Right atrium auricular region (tissue), 2 donors: ENCODE results near the gene ZMAT5. TPM values are rescaled to one million over a fixed set of nuclear protein-coding genes. Genes with fewer than 3 reads are reported as not detected.

Experiments
- DNase-seq: peaks from one replicate; pipeline ENCODE4 v3.0.0-alpha.2; 2019; ENCODE audit warnings: low spot score
- H3K27ac ChIP-seq, 2 donors: fragments of 200-600 bp; sonication (generic); 1 replicate in 1 of 2; 2 replicates in 1 of 2; pipeline ENCODE4 v1.5.1; 2016 to 2019
- H3K27me3 ChIP-seq, 2 donors: fragments of 200-600 bp; sonication (generic); one replicate each; pipeline versions ENCODE4 v1.5.1 to v1.6.0; 2017 to 2019
- H3K36me3 ChIP-seq: fragments of 200-600 bp; sonication (generic); one replicate; pipeline ENCODE4 v1.5.1; 2016
- H3K4me1 ChIP-seq, 2 donors: fragments of 200-600 bp; sonication (generic); one replicate each; pipeline versions ENCODE4 v1.5.1 to v1.6.0; 2017 to 2019
- H3K4me3 ChIP-seq, 2 donors: fragments of 200-600 bp; sonication (generic); 1 replicate in 1 of 2; 2 replicates in 1 of 2; pipeline ENCODE4 v1.5.1; 2017 to 2019; ENCODE audit warnings: mild to moderate bottlenecking in 1 of 2, moderate library complexity in 1 of 2
- H3K9me3 ChIP-seq, 2 donors: fragments of 200-600 bp; sonication (generic); one replicate each; pipeline ENCODE4 v1.5.1; 2019
- total RNA-seq, 2 donors: library from RNA; depleted of rRNA; stranded (reverse); fragments of >200 nt; gene quantifications; one replicate each; pipeline ENCODE4 v1.1.0, GENCODE V29; 2016
- TF ChIP-seq, protein P1 (sequence below), 2 donors: fragments of 200-600 bp; sonication (generic); IDR thresholded peaks; one replicate each; pipeline ENCODE4 v1.5.1; 2019; ENCODE audit warnings: antibody characterized with exemption in 2 of 2

ZMAT5 gene
- total RNA-seq, 2 donors from 2014 or later, result 17.0 to 22.9 TPM

DNA sequence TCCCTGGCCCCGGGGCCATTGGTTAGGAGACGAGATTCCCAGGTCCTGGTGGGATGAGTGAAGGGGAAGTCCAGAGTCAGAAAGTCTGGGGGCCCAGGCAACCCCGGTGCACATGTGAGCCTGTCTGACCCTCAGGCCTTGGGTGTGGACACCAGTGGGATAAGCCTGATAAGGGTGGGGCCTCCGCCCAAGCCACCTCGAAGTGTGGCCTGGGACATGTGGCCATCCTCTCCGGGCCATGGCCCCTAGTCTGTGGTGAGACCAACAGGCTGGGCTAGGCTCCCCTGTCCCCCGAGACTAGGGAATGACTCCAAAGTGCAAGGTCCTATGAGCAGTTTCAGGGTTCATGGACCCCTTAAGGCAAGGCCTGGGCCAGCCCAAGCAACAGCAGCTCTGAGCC, 40.7 kb downstream of the ZMAT5 start:
- peaks cover 6% of the 10 kb centered on the region for H3K36me3 ChIP-seq
- TF ChIP-seq, protein P1, sequence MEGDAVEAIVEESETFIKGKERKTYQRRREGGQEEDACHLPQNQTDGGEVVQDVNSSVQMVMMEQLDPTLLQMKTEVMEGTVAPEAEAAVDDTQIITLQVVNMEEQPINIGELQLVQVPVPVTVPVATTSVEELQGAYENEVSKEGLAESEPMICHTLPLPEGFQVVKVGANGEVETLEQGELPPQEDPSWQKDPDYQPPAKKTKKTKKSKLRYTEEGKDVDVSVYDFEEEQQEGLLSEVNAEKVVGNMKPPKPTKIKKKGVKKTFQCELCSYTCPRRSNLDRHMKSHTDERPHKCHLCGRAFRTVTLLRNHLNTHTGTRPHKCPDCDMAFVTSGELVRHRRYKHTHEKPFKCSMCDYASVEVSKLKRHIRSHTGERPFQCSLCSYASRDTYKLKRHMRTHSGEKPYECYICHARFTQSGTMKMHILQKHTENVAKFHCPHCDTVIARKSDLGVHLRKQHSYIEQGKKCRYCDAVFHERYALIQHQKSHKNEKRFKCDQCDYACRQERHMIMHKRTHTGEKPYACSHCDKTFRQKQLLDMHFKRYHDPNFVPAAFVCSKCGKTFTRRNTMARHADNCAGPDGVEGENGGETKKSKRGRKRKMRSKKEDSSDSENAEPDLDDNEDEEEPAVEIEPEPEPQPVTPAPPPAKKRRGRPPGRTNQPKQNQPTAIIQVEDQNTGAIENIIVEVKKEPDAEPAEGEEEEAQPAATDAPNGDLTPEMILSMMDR (IDR thresholded peaks at IDR 0.05), result no peak
- H3K27me3 ChIP-seq, result peaks cover 0 to 4% of the 10 kb centered on the region in 2 donors

DNA sequence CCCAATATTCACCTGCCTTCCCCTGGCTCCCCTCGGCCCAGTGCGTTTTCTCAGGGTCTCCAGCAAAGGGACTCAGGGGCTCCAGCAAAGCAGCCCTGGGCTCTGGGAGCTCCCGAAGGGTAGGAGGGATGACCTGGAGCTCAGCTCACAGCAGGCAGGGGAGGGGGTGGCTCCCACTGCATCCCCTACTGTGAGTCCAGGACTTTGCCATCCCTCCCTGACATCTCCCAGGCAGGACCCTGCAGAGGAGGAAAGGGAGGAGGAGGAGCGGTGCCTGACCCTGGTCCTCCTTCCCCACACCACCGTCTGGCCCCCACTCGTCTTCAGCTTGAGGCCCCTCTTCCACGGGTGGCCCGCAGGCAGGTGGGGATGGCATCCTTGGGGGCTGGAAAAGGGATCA, 42.0 kb downstream of the ZMAT5 start:
- peaks cover 0 to 13% of the 10 kb centered on the region in 2 donors for H3K27me3 ChIP-seq
- no peak for DNase-seq
- no peaks in the 10 kb centered on the region for H3K9me3 ChIP-seq
- peaks cover 0 to 8% of the 10 kb centered on the region in 2 donors for H3K4me1 ChIP-seq
- H3K4me3 ChIP-seq, result no peak overlapping the region
- TF ChIP-seq, protein P1 (IDR thresholded peaks at IDR 0.05), result no peak
- H3K36me3 ChIP-seq, result no peaks in the 10 kb centered on the region
- H3K27ac ChIP-seq, result no peak overlapping the region

More for the DNA sequence above, 40.7 kb downstream of the ZMAT5 start:
- no peak overlapping the region for H3K4me3 ChIP-seq
- no peak for DNase-seq
- no peaks in the 10 kb centered on the region for H3K4me1 ChIP-seq
- H3K27ac ChIP-seq, result no peak overlapping the region
- H3K9me3 ChIP-seq, result no peaks in the 10 kb centered on the region

DNA sequence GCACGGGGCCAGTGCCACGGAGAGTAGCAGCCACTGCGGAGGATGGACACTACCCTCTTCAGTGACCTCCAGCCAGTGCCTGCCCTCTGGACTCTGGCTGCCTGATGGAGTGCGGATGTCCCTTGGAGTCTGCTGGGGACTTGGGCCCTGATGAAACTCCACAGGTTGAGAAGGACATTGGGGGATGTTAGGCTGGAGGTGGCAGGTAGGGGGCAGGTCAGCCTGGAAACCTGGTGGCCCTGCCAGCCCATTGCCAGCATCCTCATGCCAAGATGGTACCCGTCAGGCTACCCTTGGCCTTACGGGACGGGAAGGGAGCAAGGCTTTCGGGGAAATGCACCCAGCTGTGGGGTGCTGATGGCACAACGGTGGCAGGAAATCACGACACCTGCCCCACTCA, 43.0 kb downstream of the ZMAT5 start:
- Histone ChIP-seq H3K27me3 (peaks cover 0 to 20% of the 10 kb centered on the region in 2 donors), H3K9me3 (no peaks in the 10 kb centered on the region), H3K36me3 (no peaks in the 10 kb centered on the region), H3K27ac (no peak overlapping the region), H3K4me3 (no peak overlapping the region), H3K4me1 (peaks cover 0 to 8% of the 10 kb centered on the region in 2 donors)
- no peak for DNase-seq
- TF ChIP-seq, protein P1 (IDR thresholded peaks at IDR 0.05), result no peak

DNA sequence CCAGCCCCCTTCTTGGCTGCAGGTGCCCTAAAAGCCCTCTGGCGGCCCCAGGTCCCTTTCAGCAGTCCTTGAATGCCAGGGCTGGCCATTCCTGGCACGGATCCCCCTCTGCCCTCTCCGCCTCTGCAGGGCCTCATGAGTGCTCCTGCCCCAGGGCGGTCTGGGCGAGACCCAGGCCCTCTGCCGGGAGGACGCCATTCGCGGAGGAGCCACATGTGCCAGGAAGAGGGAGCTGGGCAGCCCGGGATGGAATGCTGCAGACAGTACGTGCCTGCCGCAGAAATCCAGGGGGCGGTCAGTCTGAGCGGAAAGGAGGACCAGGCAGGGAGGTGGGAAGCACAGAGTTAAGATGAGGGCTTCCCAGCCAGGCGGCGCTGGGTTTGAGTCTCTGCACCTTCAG, 44.2 kb downstream of the ZMAT5 start:
- Histone ChIP-seq H3K27me3 (peaks cover 0 to 23% of the 10 kb centered on the region in 2 donors), H3K4me3 (no peak overlapping the region), H3K9me3 (no peaks in the 10 kb centered on the region), H3K27ac (no peak overlapping the region), H3K36me3 (no peaks in the 10 kb centered on the region), H3K4me1 (peaks cover 0 to 8% of the 10 kb centered on the region in 2 donors)
- TF ChIP-seq, protein P1 (IDR thresholded peaks at IDR 0.05), result no peak
- no peak for DNase-seq

DNA sequence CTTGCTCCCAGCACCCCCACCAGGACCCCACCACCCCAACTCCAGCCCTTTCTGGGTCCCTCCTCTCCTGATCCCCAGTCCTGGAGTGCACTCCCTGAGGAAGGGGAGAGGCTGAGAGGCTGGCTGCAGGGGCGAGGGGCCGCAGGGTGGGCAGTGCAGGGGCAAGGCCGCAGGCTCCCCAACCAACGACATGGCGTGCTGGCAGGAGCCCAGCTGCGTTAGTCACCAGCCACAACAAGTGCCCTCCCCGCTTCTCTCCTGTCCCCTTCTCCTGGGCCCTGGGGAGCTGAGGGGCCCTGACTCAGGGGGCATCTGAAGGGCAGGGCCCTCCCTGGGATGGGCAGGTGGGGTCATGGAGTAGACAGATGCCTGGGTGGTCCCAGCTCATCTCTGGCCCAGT, 44.7 kb downstream of the ZMAT5 start:
- no peak overlapping the region for H3K4me3 ChIP-seq
- TF ChIP-seq, protein P1 (IDR thresholded peaks at IDR 0.05), result no peak
- H3K9me3 ChIP-seq, result no peaks in the 10 kb centered on the region
- no peaks in the 10 kb centered on the region for H3K36me3 ChIP-seq
- H3K27me3 ChIP-seq, result peaks cover 0 to 23% of the 10 kb centered on the region in 2 donors
- H3K4me1 ChIP-seq, result peaks cover 0 to 8% of the 10 kb centered on the region in 2 donors
- no peak overlapping the region for H3K27ac ChIP-seq
- no peak for DNase-seq

DNA sequence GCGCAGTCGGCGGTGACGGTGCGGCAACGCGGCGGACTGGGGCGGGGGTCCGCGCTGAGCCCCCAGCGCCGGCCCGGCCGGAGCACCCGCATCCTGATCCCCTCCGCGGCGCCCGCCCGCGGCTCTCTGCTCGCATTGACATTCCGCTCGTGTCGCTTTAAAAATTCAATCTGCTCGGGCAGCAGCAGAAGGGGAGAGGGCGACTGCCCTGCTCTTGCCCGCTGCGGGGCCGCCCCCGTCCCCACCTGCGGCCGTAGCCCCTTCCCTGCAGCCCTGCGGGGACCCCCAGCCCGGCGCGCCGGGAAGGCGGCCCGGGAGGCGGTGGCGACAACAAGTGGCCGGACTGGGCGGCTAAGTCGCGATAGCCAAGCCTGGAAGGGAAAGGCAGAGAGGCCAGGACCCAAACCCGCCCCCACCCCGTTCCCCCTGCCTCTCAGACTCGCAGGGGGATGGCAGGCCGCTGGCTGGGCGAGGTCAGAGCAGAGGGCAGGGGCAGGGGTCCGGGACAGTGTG, 45.9 kb downstream of the ZMAT5 start:
- Histone ChIP-seq H3K27ac (no peak overlapping the region), H3K27me3 (peaks cover 0 to 23% of the 10 kb centered on the region in 2 donors), H3K4me3 (peak overlapping the region in 1 of 2 donors; percentile 26), H3K36me3 (no peaks in the 10 kb centered on the region), H3K4me1 (peaks cover 0 to 8% of the 10 kb centered on the region in 2 donors), H3K9me3 (no peaks in the 10 kb centered on the region)
- DNase-seq, result no peak
- TF ChIP-seq, protein P1 (IDR thresholded peaks at IDR 0.05), result no peak
